SK-N-MC (cell line): Measurements from ENCODE around the gene BRICD5.

ENCODE experiments used
- DNase-seq: peaks from one replicate; pipeline ENCODE4 v3.0.0-alpha.2; 2011; ENCODE audit warnings: low read depth, low spot score
- H3K27ac ChIP-seq: fragments of 200-600 bp; sonication (generic); 2 replicates; pipeline ENCODE4 v1.5.1; 2016; ENCODE audit warnings: mixed run types
- H3K36me3 ChIP-seq: fragments of 200-600 bp; sonication (generic); 2 replicates; pipeline ENCODE4 v1.6.1; 2017; ENCODE audit warnings: antibody characterized with exemption, low read length, mixed read lengths; ENCODE audit not compliant: insufficient read depth
- H3K4me3 ChIP-seq: fragments of 200-600 bp; sonication (generic); 2 replicates; pipeline ENCODE4 v1.5.1; 2016
- H3K9ac ChIP-seq: fragments of 200-600 bp; sonication (generic); 2 replicates; pipeline ENCODE4 v1.8.0; 2017; ENCODE audit warnings: mixed run types, mixed read lengths; ENCODE audit not compliant: insufficient read length
- H3K9me3 ChIP-seq: fragments of 200-600 bp; sonication (generic); 2 replicates; pipeline ENCODE4 v1.6.1; 2017; ENCODE audit warnings: low read depth, mild to moderate bottlenecking, antibody characterized with exemption, low read length, moderate library complexity, mixed read lengths
- EZH2 ChIP-seq: fragments of 200-600 bp; sonication (generic); IDR thresholded peaks from one replicate; pipeline ENCODE4 v1.6.1; 2017; ENCODE audit warnings: antibody characterized with exemption
- FOXP2 ChIP-seq: optimal IDR thresholded peaks from 2 replicates; pipeline ENCODE3; 2011; ENCODE audit warnings: mild to moderate bottlenecking, moderate library complexity; ENCODE audit not compliant: insufficient read depth; ENCODE audit errors: extremely low read length, control extremely low read depth
- POLR2AphosphoS5 ChIP-seq: IDR thresholded peaks from 2 replicates; pipeline ENCODE4 v1.6.1; 2012; ENCODE audit warnings: mild to moderate bottlenecking, low read depth, low read length, borderline replicate concordance

The BRICD5 gene

GRCh38 chr16:2229632-2230250, 19.1 kb upstream of the BRICD5 start:
- Histone ChIP-seq H3K9me3 (no peaks in the 10 kb centered on the region), H3K4me3 (no peak overlapping the region), H3K27ac (no peak overlapping the region), H3K36me3 (peaks cover 13% of the 10 kb centered on the region; the same call in 1 of the 2 replicates), H3K9ac (no peak overlapping the region)
- TF ChIP-seq EZH2: no peak
- no peak for TF ChIP-seq POLR2AphosphoS5
- no peak for TF ChIP-seq FOXP2
- no peak for DNase-seq

- Histone ChIP-seq H3K4me3 (no peak overlapping the region), H3K27ac (no peak overlapping the region), H3K9ac (no peak overlapping the region), H3K36me3 (peaks cover 13% of the 10 kb centered on the region; the same call in 1 of the 2 replicates), H3K9me3 (no peaks in the 10 kb centered on the region)
- no peak for TF ChIP-seq EZH2
- TF ChIP-seq POLR2AphosphoS5: no peak
- no peak for TF ChIP-seq FOXP2
- DNase-seq: no peak
Measured at GRCh38 chr16:2229091-2229490, 18.4 kb upstream of the BRICD5 start.

- no peak for TF ChIP-seq FOXP2
- no peak for TF ChIP-seq POLR2AphosphoS5
- no peak for TF ChIP-seq EZH2
- no peak overlapping the region for H3K4me3 ChIP-seq
- H3K36me3 ChIP-seq: peaks cover 13% of the 10 kb centered on the region; the same call in 1 of the 2 replicates
- no peak overlapping the region for H3K9ac ChIP-seq
- H3K9me3 ChIP-seq: no peaks in the 10 kb centered on the region
- no peak overlapping the region for H3K27ac ChIP-seq
- no peak for DNase-seq
Measured at GRCh38 chr16:2228161-2228824, 17.6 kb upstream of the BRICD5 start.

DNA sequence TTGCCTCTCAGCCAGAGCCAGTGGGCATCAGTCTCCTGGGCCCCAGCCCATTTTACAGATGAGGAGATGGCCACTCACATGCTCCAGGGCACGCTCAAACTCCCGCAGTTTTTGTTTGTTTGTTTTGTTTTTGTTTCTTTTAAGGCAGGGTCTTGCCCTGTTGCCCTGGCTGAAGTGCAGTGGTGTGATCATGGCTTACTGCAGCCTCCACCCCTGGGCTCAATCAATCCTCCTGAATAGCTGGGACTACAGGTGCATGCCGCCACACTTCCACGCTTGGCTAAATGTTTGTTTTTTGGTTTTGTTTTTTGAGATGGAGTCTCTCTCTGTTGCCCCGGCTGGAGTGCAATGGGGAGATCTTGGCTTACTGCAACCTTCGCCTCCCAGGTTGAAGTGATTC, 16.3 kb upstream of the BRICD5 start:
- H3K9me3 ChIP-seq: no peaks in the 10 kb centered on the region
- no peak overlapping the region for H3K27ac ChIP-seq
- DNase-seq: no peak
- H3K4me3 ChIP-seq: no peak overlapping the region
- peaks cover 13% of the 10 kb centered on the region; the same call in 1 of the 2 replicates for H3K36me3 ChIP-seq
- TF ChIP-seq POLR2AphosphoS5: no peak
- TF ChIP-seq FOXP2: no peak
- TF ChIP-seq EZH2: no peak
- no peak overlapping the region for H3K9ac ChIP-seq

DNA sequence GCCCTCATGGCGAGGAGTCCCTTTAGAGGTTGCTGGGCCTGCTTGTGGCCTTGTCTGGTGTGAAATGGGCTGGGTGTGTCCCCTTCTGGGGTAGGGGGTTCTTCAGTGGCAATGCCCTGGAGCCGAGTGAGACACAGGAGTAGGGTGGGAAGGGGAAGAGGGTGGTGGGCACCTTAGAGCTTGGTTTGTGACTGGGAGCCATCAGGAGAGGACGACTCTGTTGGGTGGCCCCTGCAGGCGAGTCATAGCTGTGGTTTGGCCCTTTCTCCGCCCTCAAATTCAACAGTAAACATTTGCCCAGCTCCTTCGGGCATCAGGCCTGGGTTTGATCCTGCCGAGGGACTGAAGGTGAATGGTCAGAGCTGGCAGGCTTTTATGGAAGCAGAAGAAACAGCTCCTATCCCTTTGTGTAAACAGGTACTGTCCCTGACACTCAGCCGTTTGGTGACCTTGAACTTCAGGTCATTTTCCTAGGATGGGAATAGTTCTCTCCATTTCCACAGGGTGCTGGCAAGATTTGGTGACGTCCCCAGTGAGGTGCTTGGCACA, 15.7 kb upstream of the BRICD5 start:
- Histone ChIP-seq H3K36me3 (peaks cover 12% of the 10 kb centered on the region; the same call in 1 of the 2 replicates), H3K9ac (no peak overlapping the region), H3K4me3 (no peak overlapping the region), H3K9me3 (no peaks in the 10 kb centered on the region), H3K27ac (no peak overlapping the region)
- TF ChIP-seq EZH2 (no peak), FOXP2 (no peak), POLR2AphosphoS5 (no peak)
- no peak for DNase-seq

DNA sequence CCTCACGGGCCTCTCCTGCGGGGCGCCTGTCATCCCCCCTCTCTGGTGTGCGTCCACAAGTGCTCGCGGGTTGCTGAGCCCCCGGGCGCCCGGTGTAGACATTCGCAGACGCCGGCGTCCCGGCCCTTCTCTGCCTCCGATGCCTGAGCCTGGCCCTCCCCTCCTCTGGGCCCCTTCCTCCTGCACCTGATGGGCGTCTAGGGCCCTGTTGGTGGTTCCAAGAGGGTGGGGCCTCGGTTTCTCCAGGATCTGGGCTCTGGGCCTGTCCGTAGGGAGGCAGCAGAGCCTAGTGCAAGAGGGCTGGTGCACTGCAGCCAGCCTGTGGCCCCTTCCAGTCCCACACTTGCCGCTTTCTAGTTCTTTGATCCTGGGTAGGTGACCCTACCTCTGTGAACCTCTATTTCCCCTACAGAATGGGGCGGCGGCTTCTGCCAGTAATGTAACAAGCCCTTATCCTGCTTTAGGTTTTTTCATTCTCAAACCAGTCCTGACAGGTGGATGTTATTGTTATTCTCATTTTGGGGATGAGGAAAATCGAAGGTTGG, 13.4 kb upstream of the BRICD5 start:
- Histone ChIP-seq H3K36me3 (peaks cover 5% of the 10 kb centered on the region; the same call in 1 of the 2 replicates), H3K27ac (peak overlapping the region; percentile 67), H3K9ac (peak overlapping the region; percentile 97), H3K9me3 (no peaks in the 10 kb centered on the region), H3K4me3 (peak overlapping the region; percentile 88)
- no peak for DNase-seq
- TF ChIP-seq FOXP2 (no peak), POLR2AphosphoS5 (no peak), EZH2 (no peak)

- TF ChIP-seq EZH2: no peak
- peak; percentile 95 for TF ChIP-seq POLR2AphosphoS5
- TF ChIP-seq FOXP2: peak; percentile 64
- peak; percentile 89 for DNase-seq
- Histone ChIP-seq H3K9ac (peak within 1 kb of the TSS; percentile 97), H3K9me3 (no peaks in the 10 kb centered on the region), H3K4me3 (peak within 1 kb of the TSS; percentile 88), H3K27ac (peak within 1 kb of the TSS; percentile 67), H3K36me3 (no peaks in the 10 kb centered on the region; the same call in 1 of the 2 replicates)
Measured at GRCh38 chr16:2223221-2223941, 12.7 kb upstream of the BRICD5 start, which contains the start of gene E4F1. E4F1 (plus strand) TSS chr16:2223591; CDS start chr16:2223614, 23 bp downstream.

DNA sequence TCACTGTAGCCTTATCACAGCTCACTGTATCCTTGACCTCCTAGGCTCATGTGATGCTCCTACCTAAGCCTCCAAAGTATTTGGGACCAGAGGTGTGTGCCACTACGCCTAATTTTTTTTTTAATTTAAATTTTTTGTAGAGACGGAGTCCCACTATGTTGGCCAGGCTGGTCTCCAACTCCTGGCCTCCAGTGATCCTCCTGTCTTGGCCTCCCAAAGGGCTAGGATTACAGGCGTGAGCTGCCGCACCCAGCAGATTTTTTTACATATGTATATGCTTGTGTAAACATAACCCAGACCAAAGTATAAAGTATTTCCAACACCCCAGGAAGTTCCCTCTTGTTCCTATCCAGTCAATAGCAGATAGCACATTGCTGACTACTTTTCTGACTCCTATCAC, 5.7 kb upstream of the BRICD5 start:
- no peak for DNase-seq
- TF ChIP-seq FOXP2: no peak
- no peak for TF ChIP-seq POLR2AphosphoS5
- no peak overlapping the region for H3K4me3 ChIP-seq

More for the DNA sequence above, 5.7 kb upstream of the BRICD5 start:
- Histone ChIP-seq H3K9ac (no peak overlapping the region), H3K36me3 (no peaks in the 10 kb centered on the region), H3K9me3 (no peaks in the 10 kb centered on the region), H3K27ac (no peak overlapping the region)
